ENCODE measurements around the gene MAP1LC3B. TPM values are rescaled to one million over a fixed set of nuclear protein-coding genes. Genes with fewer than 3 reads are reported as not detected.

Gene MAP1LC3B
- total RNA-seq, 1 experiment from 2014 or later: 11.6 TPM

- in situ Hi-C loops (cut with HindIII; ENCODE audit: low pct_unique_long_range_greater_than_20kb, low sequenced_read_pairs): no loop called here
- no peak for DNase-seq (ENCODE audit: low read depth)
Measured at GRCh38 chr16:87437911-87438610, 45.9 kb downstream of the MAP1LC3B start.

GRCh38 chr16:87438611-87438985, 46.5 kb downstream of the MAP1LC3B start:
- in situ Hi-C loops (cut with HindIII; ENCODE audit: low pct_unique_long_range_greater_than_20kb, low sequenced_read_pairs): no loop called here
- no peak for DNase-seq (ENCODE audit: low read depth)

- DNase-seq (ENCODE audit: low read depth): no peak
- in situ Hi-C loops (cut with HindIII; ENCODE audit: low pct_unique_long_range_greater_than_20kb, low sequenced_read_pairs): no loop called here
Measured at GRCh38 chr16:87439926-87440325, 47.8 kb downstream of the MAP1LC3B start.

DNA sequence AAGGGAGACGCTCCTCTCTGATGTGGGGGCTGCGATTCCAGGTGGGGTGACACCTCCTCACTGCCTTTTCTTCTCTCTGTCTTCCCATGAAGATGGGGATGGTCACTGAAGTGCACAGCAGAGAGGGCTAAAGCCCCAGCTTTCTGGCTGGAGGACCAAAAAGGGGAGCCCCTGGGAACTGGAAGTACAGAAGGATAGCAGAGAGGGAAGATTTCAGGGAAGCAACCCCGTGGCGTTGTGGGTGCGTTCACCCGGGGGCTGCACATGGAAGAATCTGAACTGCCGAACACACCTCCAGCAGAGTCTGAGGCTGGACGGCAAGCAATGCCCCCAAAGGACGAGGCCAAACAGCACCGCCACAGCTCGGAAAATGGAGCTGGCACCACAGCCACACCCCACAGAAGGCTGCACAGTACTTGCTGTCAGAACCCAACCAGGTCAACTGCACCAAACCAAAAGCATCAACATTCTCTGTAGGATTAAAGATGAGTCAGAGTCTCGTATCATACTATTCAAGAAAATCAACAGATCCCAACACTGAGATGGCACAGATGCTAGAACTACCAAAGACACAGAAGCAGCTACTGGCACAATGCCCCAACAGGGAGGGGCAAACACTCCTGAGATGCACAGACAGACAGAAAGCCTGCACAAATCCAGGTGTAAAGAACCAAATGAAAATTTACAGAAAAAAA, 49.9 kb downstream of the MAP1LC3B start:
- no peak for DNase-seq (ENCODE audit: low read depth)
- in situ Hi-C loops (cut with HindIII; ENCODE audit: low pct_unique_long_range_greater_than_20kb, low sequenced_read_pairs): no loop called here

DNA sequence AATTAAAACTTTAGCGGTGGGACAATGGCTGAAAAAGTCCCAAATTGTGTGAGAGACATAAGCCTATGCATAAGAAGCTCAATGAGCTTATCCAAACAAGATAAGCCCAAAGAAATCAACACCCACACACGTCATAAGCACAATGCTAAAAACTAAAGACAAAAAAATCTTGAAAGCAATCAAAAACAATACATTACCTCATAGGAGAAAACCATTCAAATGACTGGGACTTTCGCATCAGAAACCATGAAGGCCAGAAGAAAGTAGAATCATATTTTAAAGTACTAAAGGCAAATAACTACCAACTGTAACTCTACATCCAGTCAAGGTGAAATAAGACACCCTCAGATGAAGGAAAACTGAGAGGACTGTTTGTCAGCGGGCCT, 50.4 kb downstream of the MAP1LC3B start:
- in situ Hi-C loops (cut with HindIII; ENCODE audit: low pct_unique_long_range_greater_than_20kb, low sequenced_read_pairs): no loop called here
- DNase-seq (ENCODE audit: low read depth): no peak

DNA sequence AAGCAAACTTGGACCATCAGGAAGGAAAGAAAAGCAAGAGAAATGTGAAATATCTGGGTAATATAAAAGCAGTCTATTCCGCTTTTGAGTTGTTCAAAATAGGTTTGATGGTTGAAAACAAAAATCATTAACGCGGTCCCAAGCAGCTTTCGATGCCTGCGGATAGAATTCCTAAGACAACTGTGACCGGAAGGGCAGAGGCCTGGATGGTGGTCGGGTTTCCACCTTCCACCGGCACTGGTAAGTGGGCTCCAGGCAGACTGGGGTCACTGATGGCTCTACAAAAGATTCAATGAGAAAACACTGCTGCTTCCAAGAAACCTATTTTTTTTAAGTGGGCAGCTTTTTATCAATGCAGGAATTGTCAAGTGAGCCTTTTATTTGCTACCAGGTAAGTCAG, 50.9 kb downstream of the MAP1LC3B start:
- DNase-seq (ENCODE audit: low read depth): no peak

GRCh38 chr16:87443964-87444363, 51.8 kb downstream of the MAP1LC3B start:
- no peak for DNase-seq (ENCODE audit: low read depth)
- in situ Hi-C loops (cut with HindIII; ENCODE audit: low pct_unique_long_range_greater_than_20kb, low sequenced_read_pairs): no loop called here

More for the DNA sequence above, 50.9 kb downstream of the MAP1LC3B start:
- in situ Hi-C loops (cut with HindIII; ENCODE audit: low pct_unique_long_range_greater_than_20kb, low sequenced_read_pairs): no loop called here

DNA sequence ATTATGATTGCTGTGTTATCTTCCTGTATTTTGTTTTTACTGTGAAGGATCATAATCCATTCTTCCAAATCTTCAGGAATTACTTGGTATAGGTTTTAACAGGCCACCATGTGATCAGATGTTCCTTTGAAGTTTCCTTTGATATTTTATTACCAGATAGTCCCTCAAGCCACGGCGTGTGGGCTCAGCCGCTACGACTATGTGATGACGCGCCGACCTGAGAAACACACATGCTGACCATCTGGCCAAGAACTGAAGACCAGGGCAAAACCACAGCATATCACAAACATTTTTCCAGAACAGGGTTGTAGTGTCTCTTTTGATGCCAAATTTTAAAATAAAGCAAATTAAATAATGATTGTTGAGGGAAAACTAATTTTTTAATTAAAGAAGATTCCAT, 53.4 kb downstream of the MAP1LC3B start:
- DNase-seq (ENCODE audit: low read depth): no peak
- in situ Hi-C loops (cut with HindIII; ENCODE audit: low pct_unique_long_range_greater_than_20kb, low sequenced_read_pairs): no loop called here

DNA sequence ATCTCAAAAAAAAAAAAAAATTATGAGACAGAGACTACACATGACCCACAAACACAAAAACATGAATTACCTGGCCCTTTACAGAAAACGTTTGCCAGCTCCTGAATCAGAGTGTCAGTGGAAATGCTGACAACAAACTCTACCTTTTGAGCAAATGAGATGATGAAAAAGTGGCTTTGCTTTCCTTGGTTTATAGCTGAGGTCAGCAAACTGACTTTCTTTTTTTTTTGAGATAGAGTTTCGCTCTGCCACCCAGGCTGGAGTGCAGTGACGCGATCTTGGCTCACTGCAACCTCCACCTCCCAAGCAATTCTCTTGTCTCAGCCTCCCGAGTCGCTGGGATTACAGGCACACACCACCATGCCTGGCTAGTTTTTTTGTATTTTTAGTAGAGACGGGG, 54.3 kb downstream of the MAP1LC3B start:
- DNase-seq (ENCODE audit: low read depth): no peak
- in situ Hi-C loops (cut with HindIII; ENCODE audit: low pct_unique_long_range_greater_than_20kb, low sequenced_read_pairs): no loop called here

DNA sequence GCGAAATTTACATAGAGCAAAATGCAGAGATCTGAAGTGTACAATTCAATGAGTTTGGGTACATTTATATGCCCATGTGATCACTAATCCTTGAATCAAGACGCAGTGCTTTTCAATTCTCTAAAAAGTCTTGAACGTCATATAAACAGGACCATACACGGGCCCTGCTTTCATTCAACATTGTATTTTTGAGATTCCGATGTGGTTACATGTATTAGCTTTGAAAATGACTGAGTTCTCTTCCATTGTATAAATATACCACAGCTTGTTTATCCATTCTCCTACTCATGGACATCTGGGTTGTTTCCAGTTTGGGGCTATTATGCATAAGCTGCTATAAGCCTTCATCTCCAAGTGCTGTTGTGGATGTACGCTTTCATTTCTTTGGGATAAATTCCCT, 55.2 kb downstream of the MAP1LC3B start:
- no peak for DNase-seq (ENCODE audit: low read depth)
- in situ Hi-C loops (cut with HindIII; ENCODE audit: low pct_unique_long_range_greater_than_20kb, low sequenced_read_pairs): no loop called here

DNA sequence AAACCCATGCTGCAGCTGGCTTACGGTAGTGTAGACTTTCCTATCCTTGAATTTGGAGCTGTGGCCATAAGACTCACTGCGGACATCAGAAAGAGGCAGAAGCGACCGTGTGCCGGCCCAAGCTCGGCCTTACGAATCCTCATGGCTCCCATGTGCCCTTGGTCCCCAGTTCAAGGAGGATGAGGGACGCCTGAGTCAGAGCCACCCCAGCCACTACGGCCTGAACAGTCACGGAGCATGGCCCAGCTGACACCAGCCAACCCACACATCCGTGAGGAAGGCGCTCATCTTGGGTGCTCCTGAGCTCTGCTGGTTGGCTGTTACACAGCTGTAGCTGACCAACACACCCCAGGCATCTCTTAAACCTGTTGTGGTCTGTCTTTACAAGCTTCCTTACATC, 56.7 kb downstream of the MAP1LC3B start:
- no peak for DNase-seq (ENCODE audit: low read depth)
- in situ Hi-C loops (cut with HindIII; ENCODE audit: low pct_unique_long_range_greater_than_20kb, low sequenced_read_pairs): no loop called here

DNA sequence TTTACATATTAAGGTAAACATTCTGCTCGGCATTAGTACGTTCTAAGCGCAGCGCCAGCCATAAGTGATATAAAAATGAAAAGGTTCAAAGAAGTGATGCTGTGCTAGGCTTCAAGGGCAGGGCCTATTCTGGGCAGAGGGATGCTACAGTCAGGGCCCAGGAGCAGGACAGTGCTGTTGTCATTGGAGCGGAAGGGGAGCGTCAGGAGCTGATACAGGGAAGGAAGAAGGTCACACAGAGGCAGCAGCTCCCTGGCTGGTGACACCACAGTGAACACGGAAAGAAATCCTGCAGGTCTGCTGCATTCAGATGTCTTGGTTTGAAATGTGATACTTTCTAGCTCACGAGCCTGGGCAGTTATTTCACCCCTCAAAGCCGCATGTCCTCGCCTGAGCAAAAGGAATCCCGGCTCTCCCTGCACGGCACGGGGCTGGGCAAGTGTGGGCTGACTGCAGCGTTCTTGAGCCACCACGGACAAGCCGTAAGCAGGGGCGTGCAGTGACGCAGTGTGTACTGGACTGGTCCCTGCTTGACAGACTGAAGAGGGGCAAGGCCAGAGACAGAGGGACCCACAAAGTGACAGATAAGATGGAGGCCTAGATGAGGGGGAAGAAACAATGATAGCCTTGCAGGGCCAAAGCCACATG, 59.6 kb downstream of the MAP1LC3B start:
- in situ Hi-C loops (cut with HindIII; ENCODE audit: low pct_unique_long_range_greater_than_20kb, low sequenced_read_pairs): no loop called here
- DNase-seq (ENCODE audit: low read depth): no peak

GRCh38 chr16:87453326-87453725, 61.2 kb downstream of the MAP1LC3B start:
- DNase-seq (ENCODE audit: low read depth): no peak

More at GRCh38 chr16:87453326-87453725, 61.2 kb downstream of the MAP1LC3B start:
- in situ Hi-C loops (cut with HindIII; ENCODE audit: low pct_unique_long_range_greater_than_20kb, low sequenced_read_pairs): no loop called here

Other genes starting within 250 kb of the MAP1LC3B start
- gene C16orf95, start 74.9 kb upstream of the MAP1LC3B start, total RNA-seq (2014; rRNA removed; shearing (Covaris generic); ENCODE audit: low replicate concordance): 10.1 and 50.3 TPM in 2 replicates
- 8.5 and 50.1 TPM in 2 replicates for gene FBXO31, start 8.6 kb upstream of the MAP1LC3B start, total RNA-seq (2014; rRNA removed; shearing (Covaris generic); ENCODE audit: low replicate concordance)
- 4.4 and 4.8 TPM in 2 replicates for gene ZCCHC14, start 100.7 kb downstream of the MAP1LC3B start, total RNA-seq (2014; rRNA removed; shearing (Covaris generic); ENCODE audit: low replicate concordance)
- 0.03 TPM in 1 of 2 replicates, not detected in the other for gene JPH3, start 210.2 kb downstream of the MAP1LC3B start, total RNA-seq (2014; rRNA removed; shearing (Covaris generic); ENCODE audit: low replicate concordance)